SJCRH30 (cell line): ENCODE results near the gene ZSCAN29. TPM values are rescaled to one million over a fixed set of nuclear protein-coding genes. Genes with fewer than 3 reads are reported as not detected.

Experiments
- DNase-seq, 2 experiments: peaks; one replicate each; pipeline ENCODE4 v3.0.0-alpha.2; 2015 to 2020
- H3K27ac ChIP-seq: fragments of 250-450 bp; sonication (Bioruptor Pico); 2 replicates; pipeline ENCODE4 v1.5.1; 2020; ENCODE audit warnings: mild to moderate bottlenecking, moderate library complexity
- H3K27me3 ChIP-seq: fragments of 250-450 bp; sonication (Bioruptor Pico); 2 replicates; pipeline ENCODE4 v1.5.1; 2020; ENCODE audit warnings: mild to moderate bottlenecking, moderate library complexity
- H3K36me3 ChIP-seq: fragments of 250-450 bp; sonication (Bioruptor Pico); 2 replicates; pipeline ENCODE4 v1.5.1; 2020; ENCODE audit warnings: mild to moderate bottlenecking, moderate library complexity
- H3K4me1 ChIP-seq: fragments of 250-450 bp; sonication (Bioruptor Pico); 2 replicates; pipeline ENCODE4 v1.5.1; 2020; ENCODE audit warnings: mild to moderate bottlenecking, moderate library complexity
- H3K4me3 ChIP-seq: fragments of 250-450 bp; sonication (Bioruptor Pico); 2 replicates; pipeline ENCODE4 v1.5.1; 2020; ENCODE audit warnings: mild to moderate bottlenecking, moderate library complexity
- H3K9me3 ChIP-seq: fragments of 250-450 bp; sonication (Bioruptor Pico); replicated peaks from 2 replicates; pipeline ENCODE4 v1.5.1; 2020; ENCODE audit warnings: mild to moderate bottlenecking, moderate library complexity
- total RNA-seq: library from RNA; depleted of rRNA; stranded (reverse); fragments of >200 nt; shearing (Covaris generic); gene quantifications from 2 replicates; pipeline ENCODE4 v1.2.3, GENCODE V29; 2014; rRNA removed

The ZSCAN29 gene
- total RNA-seq, 1 experiment from 2014 or later, result 27.8 TPM

GRCh38 chr15:43317566-43318184 lies 53.2 kb downstream of the ZSCAN29 start:
- Histone ChIP-seq H3K36me3 (no peaks in the 10 kb centered on the region), H3K27me3 (no peaks in the 10 kb centered on the region), H3K4me1 (peaks cover 8% of the 10 kb centered on the region; the same call in 1 of the 2 replicates), H3K9me3 (no peaks in the 10 kb centered on the region), H3K4me3 (no peak overlapping the region), H3K27ac (no peak overlapping the region)
- no peak for DNase-seq

DNA sequence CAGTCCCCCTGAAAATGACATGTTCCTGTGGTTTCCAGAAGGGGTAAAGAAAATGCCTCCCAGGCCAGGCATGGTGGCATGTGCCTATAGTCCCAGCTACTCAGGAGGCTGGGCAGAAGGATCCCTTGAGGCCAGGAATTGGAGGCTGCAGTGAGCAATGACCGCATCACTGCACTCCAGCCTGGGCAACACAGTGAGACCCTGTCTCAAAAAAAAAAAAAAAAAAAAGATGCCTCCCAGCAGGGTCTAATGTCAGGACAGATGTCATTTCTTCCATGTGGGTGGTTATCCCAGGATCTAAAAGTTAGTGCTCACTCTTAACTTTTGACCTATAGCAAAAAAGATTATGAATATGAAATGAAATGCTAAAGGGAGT lies 53.9 kb downstream of the ZSCAN29 start:
- H3K27me3 ChIP-seq, result no peaks in the 10 kb centered on the region
- H3K27ac ChIP-seq, result no peak overlapping the region
- H3K4me3 ChIP-seq, result no peak overlapping the region
- DNase-seq, result no peak
- H3K4me1 ChIP-seq, result peaks cover 8% of the 10 kb centered on the region; the same call in 1 of the 2 replicates
- H3K9me3 ChIP-seq, result no peaks in the 10 kb centered on the region
- H3K36me3 ChIP-seq, result no peaks in the 10 kb centered on the region

GRCh38 chr15:43316016-43316970 lies 54.5 kb downstream of the ZSCAN29 start:
- Histone ChIP-seq H3K27ac (no peak overlapping the region), H3K4me3 (no peak overlapping the region), H3K4me1 (peaks cover 8% of the 10 kb centered on the region; the same call in 1 of the 2 replicates), H3K9me3 (no peaks in the 10 kb centered on the region; the same call in 1 of the 2 replicates), H3K36me3 (no peaks in the 10 kb centered on the region), H3K27me3 (no peaks in the 10 kb centered on the region)
- no peak for DNase-seq

GRCh38 chr15:43314171-43314570 lies 56.7 kb downstream of the ZSCAN29 start:
- Histone ChIP-seq H3K4me1 (peaks cover 8% of the 10 kb centered on the region; the same call in 1 of the 2 replicates), H3K4me3 (no peak overlapping the region), H3K27me3 (no peaks in the 10 kb centered on the region), H3K27ac (no peak overlapping the region), H3K36me3 (no peaks in the 10 kb centered on the region), H3K9me3 (no peaks in the 10 kb centered on the region; the same call in 1 of the 2 replicates)
- DNase-seq, result no peak

- Histone ChIP-seq H3K9me3 (no peaks in the 10 kb centered on the region; the same call in 1 of the 2 replicates), H3K4me3 (no peak overlapping the region), H3K36me3 (no peaks in the 10 kb centered on the region), H3K27me3 (0 out of 2 replicates have a peak, but pooled peaks cover under 1% of the 10 kb centered on the region), H3K27ac (no peak overlapping the region), H3K4me1 (peaks cover 5% of the 10 kb centered on the region; the same call in 1 of the 2 replicates)
- no peak for DNase-seq
Observed at GRCh38 chr15:43312378-43312777, 58.5 kb downstream of the ZSCAN29 start.

Other genes with a start within 250 kb of the ZSCAN29 start
- 3.0 and 3.1 TPM in 2 replicates for gene TMEM62, start 237.5 kb downstream of the ZSCAN29 start, total RNA-seq
- gene CCNDBP1, start 185.6 kb downstream of the ZSCAN29 start, total RNA-seq, result 25.6 and 30.6 TPM in 2 replicates
- gene EPB42, start 150.0 kb downstream of the ZSCAN29 start, total RNA-seq, result not detected in 2 replicates
- not detected in 2 replicates for gene TGM5, start 104.1 kb downstream of the ZSCAN29 start, total RNA-seq
- not detected in 2 replicates for gene TGM7, start 68.8 kb downstream of the ZSCAN29 start, total RNA-seq
- gene LCMT2, start 40.5 kb downstream of the ZSCAN29 start, total RNA-seq, result 17.4 and 18.5 TPM in 2 replicates
- gene TUBGCP4, start 58 bp upstream of the ZSCAN29 start, total RNA-seq, result 16.2 and 20.3 TPM in 2 replicates
- 44.1 and 44.6 TPM in 2 replicates for gene TP53BP1, start 122.1 kb upstream of the ZSCAN29 start, total RNA-seq
- 10.1 and 10.3 TPM in 2 replicates for gene MAP1A, start 146.6 kb upstream of the ZSCAN29 start, total RNA-seq
- 14.3 and 15.6 TPM in 2 replicates for gene PPIP5K1, start 219.2 kb upstream of the ZSCAN29 start, total RNA-seq
- gene CKMT1B, start 223.0 kb upstream of the ZSCAN29 start, total RNA-seq, result 0.43 TPM in 1 of 2 replicates, not detected in the other
- gene STRC, start 247.8 kb upstream of the ZSCAN29 start, total RNA-seq, result 0.13 and 0.42 TPM in 2 replicates